Measurements from ENCODE around the gene SHPK. TPM values are rescaled to one million over a fixed set of nuclear protein-coding genes. Genes with fewer than 3 reads are reported as not detected.
A peak's percentile ranks its signal among the peaks of the same experiment; 100 is the strongest.

The SHPK gene
- total and polyA plus RNA-seq, 8 donors = 4.9 to 29.4 (median 10.8) TPM

GRCh38 chr17:3641014-3641413, 5.0 kb upstream of the SHPK start:
- no peak overlapping the region for H3K4me3 ChIP-seq
- intact Hi-C loops (cut with DNase I; ENCODE audit: low total_unique reads) = no loop called here
- peaks cover 0 to 54% (median 32%) of the 10 kb centered on the region in 4 donors for H3K36me3 ChIP-seq
- TF ChIP-seq CTCF (IDR thresholded peaks at IDR 0.05) = no peak
- TF ChIP-seq POLR2A (IDR thresholded peaks at IDR 0.05) = no peak
- TF ChIP-seq POLR2AphosphoS5 (IDR thresholded peaks at IDR 0.05) = no peak
- no peak for TF ChIP-seq EP300 (IDR thresholded peaks at IDR 0.05)
- no peaks in the 10 kb centered on the region for H3K27me3 ChIP-seq
- no peak for DNase-seq
- H3K9me3 ChIP-seq = no peaks in the 10 kb centered on the region
- peaks cover 4 to 48% (median 34%) of the 10 kb centered on the region in 4 donors for H3K4me1 ChIP-seq
- peak overlapping the region; percentile 22 to 72 (median 62) for H3K27ac ChIP-seq
- 56 to 82% (median 67%) methylated on average over 3 of the region's 3 CpGs for WGBS, 5 donors

- Histone ChIP-seq H3K9me3 (no peaks in the 10 kb centered on the region), H3K27ac (peak overlapping the region; percentile 43 to 72 (median 61)), H3K36me3 (peaks cover 0 to 50% (median 29%) of the 10 kb centered on the region in 4 donors), H3K4me1 (peaks cover 10 to 54% (median 42%) of the 10 kb centered on the region in 4 donors), H3K27me3 (no peaks in the 10 kb centered on the region), H3K4me3 (no peak overlapping the region)
- intact Hi-C loops (cut with DNase I; ENCODE audit: low total_unique reads) = no loop called here
- peak in 1 of 2 donors; percentile 43 for DNase-seq
- WGBS, 5 donors = 27 to 46% (median 35%) methylated on average over 7 of the region's 7 CpGs
- TF ChIP-seq CTCF (IDR thresholded peaks at IDR 0.05) = no peak
- TF ChIP-seq POLR2A (IDR thresholded peaks at IDR 0.05) = no peak
- peak in 1 of 3 donors; percentile 27 for TF ChIP-seq POLR2AphosphoS5 (IDR thresholded peaks at IDR 0.05)
- TF ChIP-seq EP300 (IDR thresholded peaks at IDR 0.05) = no peak
Measured at GRCh38 chr17:3639981-3640596, 4.0 kb upstream of the SHPK start.

- Histone ChIP-seq H3K4me1 (peaks cover 15 to 67% (median 55%) of the 10 kb centered on the region in 4 donors), H3K27me3 (no peaks in the 10 kb centered on the region), H3K36me3 (peaks cover 0 to 27% (median 7%) of the 10 kb centered on the region in 4 donors), H3K4me3 (peak overlapping the region; percentile 88 to 98 (median 95)), H3K9me3 (no peaks in the 10 kb centered on the region), H3K27ac (peak overlapping the region; percentile 92 to 98 (median 96))
- intact Hi-C loops (cut with DNase I; ENCODE audit: low total_unique reads) = no loop called here
- TF ChIP-seq POLR2A (IDR thresholded peaks at IDR 0.05) = no peak
- no peak for TF ChIP-seq EP300 (IDR thresholded peaks at IDR 0.05)
- TF ChIP-seq POLR2AphosphoS5 (IDR thresholded peaks at IDR 0.05) = no peak
- TF ChIP-seq CTCF (IDR thresholded peaks at IDR 0.05) = no peak
- 1 to 4% (median 2%) methylated on average over 13 to 31 of the region's 31 CpGs for WGBS, 5 donors
- no peak for DNase-seq
Measured at GRCh38 chr17:3636908-3637373, 891 bp upstream of the SHPK start.

GRCh38 chr17:3635474-3636153, 436 bp downstream of the SHPK start:
- Histone ChIP-seq H3K9me3 (no peaks in the 10 kb centered on the region), H3K36me3 (peaks cover 1 to 27% (median 10%) of the 10 kb centered on the region in 4 donors), H3K4me1 (peaks cover 11 to 58% (median 48%) of the 10 kb centered on the region in 4 donors), H3K27me3 (no peaks in the 10 kb centered on the region), H3K27ac (peak overlapping the region; percentile 84 to 98 (median 94)), H3K4me3 (peak overlapping the region; percentile 88 to 98 (median 95))
- TF ChIP-seq POLR2AphosphoS5 (IDR thresholded peaks at IDR 0.05) (no peak), EP300 (IDR thresholded peaks at IDR 0.05) (no peak), CTCF (IDR thresholded peaks at IDR 0.05) (no peak), POLR2A (IDR thresholded peaks at IDR 0.05) (no peak)
- 11 to 24% (median 13%) methylated on average over 22 to 38 of the region's 38 CpGs for WGBS, 5 donors
- DNase-seq = peak in 1 of 2 donors; percentile 51
- intact Hi-C loops (cut with DNase I; ENCODE audit: low total_unique reads) = no loop called here
